ENCODE measurements around the gene MBD4. TPM values are rescaled to one million over a fixed set of nuclear protein-coding genes. Genes with fewer than 3 reads are reported as not detected.

Gene MBD4
- total and polyA plus RNA-seq, 2 of the 4 experiments (the other 2 are of a cell fraction): 13.8 to 15.0 TPM

GRCh38 chr3:129442947-129443346 lies 3.2 kb upstream of the MBD4 start:
- Histone ChIP-seq H4K91ac (ENCODE audit: insufficient read depth, low read depth, low read length) (no peak overlapping the region), H3K56ac (ENCODE audit: extremely low read depth, insufficient read depth, low read length) (no peak overlapping the region), H3K14ac (replicated peaks; ENCODE audit: low read depth, low read length) (no peak overlapping the region), H4K20me1 (ENCODE audit: insufficient read depth, low read length) (no peaks in the 10 kb centered on the region), H2BK15ac (ENCODE audit: low read depth, low read length) (no peak overlapping the region), H2AK5ac (ENCODE audit: low read depth, low read length) (0 out of 2 replicates have a peak overlapping the region, but pooled peaks have one; percentile 38), H3K9ac (ENCODE audit: low read depth, low read length) (no peak overlapping the region), H3K4me1 (ENCODE audit: control insufficient read depth, insufficient read depth, low read length) (peaks cover 6% of the 10 kb centered on the region), H3K9me3 (ENCODE audit: control insufficient read depth, insufficient read depth, low read length) (no peaks in the 10 kb centered on the region), H2AFZ (replicated peaks; ENCODE audit: low read length, poor library complexity) (no peak overlapping the region), H3K23ac (ENCODE audit: low read depth, low read length) (peak overlapping the region; percentile 59; the same call in 1 of the 2 replicates), H3K9me1 (ENCODE audit: insufficient read depth, low read length) (peaks cover 6% of the 10 kb centered on the region; the same call in 1 of the 2 replicates), H3K27ac (ENCODE audit: insufficient read depth, low read length) (no peak overlapping the region), H3K4ac (ENCODE audit: low read depth, low read length) (no peak overlapping the region), H3K79me1 (ENCODE audit: low read depth in 1 of 2, low read length in 2 of 2) (peaks cover 22 to 66% of the 10 kb centered on the region in 2 experiments), H4K8ac (ENCODE audit: low read depth in 2 of 2, low read length in 2 of 2) (peak overlapping the region in 1 of 2 experiments; percentile 26; a peak in 1 of 4 replicates), H2AK9ac (replicated peaks; ENCODE audit: low read depth, low read length, poor library complexity) (no peak overlapping the region), H3K4me3 (ENCODE audit: insufficient read depth, low read depth, low read length) (no peak overlapping the region), H3K18ac (ENCODE audit: low read depth, low read length) (no peak overlapping the region), H3K27me3 (ENCODE audit: control insufficient read depth, insufficient read depth, low read length) (no peaks in the 10 kb centered on the region), H2BK20ac (ENCODE audit: low read depth, low read length) (no peak overlapping the region), H3K4me2 (ENCODE audit: low read depth, low read length) (no peak overlapping the region), H2BK5ac (ENCODE audit: low read depth, low read length, poor library complexity, severe bottlenecking) (no peak overlapping the region), H4K5ac (ENCODE audit: low read depth, low read length) (no peak overlapping the region), H3K36me3 (ENCODE audit: control insufficient read depth, insufficient read depth, low read length) (no peaks in the 10 kb centered on the region), H2BK120ac (ENCODE audit: low read depth, low read length) (no peak overlapping the region)
- ChIA-PET POLR2A (ENCODE audit: unreplicated experiment) (no interaction called here), CTCF (no interaction called here)
- BruUV-seq (replicated peaks): no TSS peak
- no peak for TF ChIP-seq MAZ (IDR thresholded peaks at IDR 0.05; ENCODE audit: borderline replicate concordance, low read depth, low read length)
- intact Hi-C loops (cut with micrococcal nuclease): loop anchor here (5.0 kb wide), 4 partner anchors 44 to 384 kb away; no protein-coding TSS in a partner anchor
- ATAC-seq (ENCODE audit: low read depth) (no peak), DNase-seq (no peak)
- in situ Hi-C loops (cut with MboI; ENCODE audit: low sequenced_read_pairs): no loop called here
- dilution Hi-C loops (cut with HindIII; ENCODE audit: low sequenced_read_pairs, unreplicated experiment): no loop called here

All from IMR-90 (cell line).